Measurements from ENCODE around the gene FHAD1. TPM values are rescaled to one million over a fixed set of nuclear protein-coding genes. Genes with fewer than 3 reads are reported as not detected.

The FHAD1 gene
- total RNA-seq, 4 donors from 2014 or later, result not detected

- H3K4me3 ChIP-seq, result no peak overlapping the region
- ATAC-seq, result no peak
- in situ Hi-C loops (cut with MboI; ENCODE audit: low sequenced_read_pairs in 4 of 4) (loop anchor here (5.0 to 25.0 kb wide), 6 partner anchors 102 to 317 kb away; no protein-coding TSS in a partner anchor), intact Hi-C loops (cut with DNase I; ENCODE audit: low total_unique reads) (no loop called here)
- TF ChIP-seq POLR2A (IDR thresholded peaks at IDR 0.05) (no peak), CTCF (IDR thresholded peaks at IDR 0.05 in 4 of 5, conservative IDR thresholded peaks at IDR 0.05 in 1 of 5) (no peak)
- no peaks in the 10 kb centered on the region for H3K27me3 ChIP-seq
- H3K27ac ChIP-seq, result no peak overlapping the region
- H3K4me1 ChIP-seq, result no peaks in the 10 kb centered on the region
- no peak for DNase-seq
- no peaks in the 10 kb centered on the region for H3K9me3 ChIP-seq
- no peaks in the 10 kb centered on the region for H3K36me3 ChIP-seq
These were observed 182.7 kb downstream of the FHAD1 start for GRCh38 chr1:15429701-15430149.

GRCh38 chr1:15430787-15431570, 184.0 kb downstream of the FHAD1 start:
- Histone ChIP-seq H3K27ac (no peak overlapping the region), H3K4me3 (no peak overlapping the region), H3K36me3 (no peaks in the 10 kb centered on the region), H3K9me3 (no peaks in the 10 kb centered on the region), H3K27me3 (no peaks in the 10 kb centered on the region), H3K4me1 (no peaks in the 10 kb centered on the region)
- peak in 1 of 2 donors; percentile 60 for ATAC-seq
- TF ChIP-seq POLR2A (IDR thresholded peaks at IDR 0.05), result no peak
- peak; percentile 88 to 94 (median 91) for TF ChIP-seq CTCF (IDR thresholded peaks at IDR 0.05 in 4 of 5, conservative IDR thresholded peaks at IDR 0.05 in 1 of 5)
- DNase-seq, result peak in 1 of 2 donors; percentile 40
- in situ Hi-C loops (cut with MboI; ENCODE audit: low sequenced_read_pairs in 4 of 4) (loop anchor here (5.0 to 25.0 kb wide), 6 partner anchors 104 to 319 kb away; no protein-coding TSS in a partner anchor), intact Hi-C loops (cut with DNase I; ENCODE audit: low total_unique reads) (loop anchor here (1.0 kb wide), 1 partner anchor 108 kb away; no protein-coding TSS in a partner anchor)

- Histone ChIP-seq H3K36me3 (no peaks in the 10 kb centered on the region), H3K27ac (no peak overlapping the region), H3K9me3 (no peaks in the 10 kb centered on the region), H3K27me3 (no peaks in the 10 kb centered on the region), H3K4me3 (no peak overlapping the region), H3K4me1 (no peaks in the 10 kb centered on the region)
- intact Hi-C loops (cut with DNase I; ENCODE audit: low total_unique reads), result loop anchor here (1.0 kb wide), 1 partner anchor 108 kb away; no protein-coding TSS in a partner anchor
- no peak for ATAC-seq
- in situ Hi-C loops (cut with MboI; ENCODE audit: low sequenced_read_pairs in 4 of 4), result loop anchor here (5.0 to 25.0 kb wide), 6 partner anchors 104 to 319 kb away; no protein-coding TSS in a partner anchor
- no peak for DNase-seq
- TF ChIP-seq POLR2A (IDR thresholded peaks at IDR 0.05) (no peak), CTCF (IDR thresholded peaks at IDR 0.05 in 4 of 5, conservative IDR thresholded peaks at IDR 0.05 in 1 of 5) (no peak)
These were observed 184.5 kb downstream of the FHAD1 start for GRCh38 chr1:15431571-15431948.

- H3K27ac ChIP-seq, result no peak overlapping the region
- no peaks in the 10 kb centered on the region for H3K9me3 ChIP-seq
- H3K27me3 ChIP-seq, result no peaks in the 10 kb centered on the region
- H3K36me3 ChIP-seq, result no peaks in the 10 kb centered on the region
- DNase-seq, result no peak
- peak in 1 of 2 donors; percentile 24 for ATAC-seq
- H3K4me3 ChIP-seq, result no peak overlapping the region
- TF ChIP-seq POLR2A (IDR thresholded peaks at IDR 0.05), result no peak
- TF ChIP-seq CTCF (IDR thresholded peaks at IDR 0.05 in 4 of 5, conservative IDR thresholded peaks at IDR 0.05 in 1 of 5), result no peak
- intact Hi-C loops (cut with DNase I; ENCODE audit: low total_unique reads) (no loop called here), in situ Hi-C loops (cut with MboI; ENCODE audit: low sequenced_read_pairs in 4 of 4) (loop anchor here (5.0 to 25.0 kb wide), 6 partner anchors 105 to 320 kb away; no protein-coding TSS in a partner anchor)
- H3K4me1 ChIP-seq, result no peaks in the 10 kb centered on the region
These were observed 185.3 kb downstream of the FHAD1 start for GRCh38 chr1:15432324-15432723.
